Left lobe of liver (tissue), 2 donors: ENCODE measurements around the gene CFAP141. TPM values are rescaled to one million over a fixed set of nuclear protein-coding genes. Genes with fewer than 3 reads are reported as not detected.
A peak's percentile ranks its signal among the peaks of the same experiment; 100 is the strongest.

ENCODE experiments used
- ATAC-seq: fragments of 200-7000 bp; cut with Tn5 transposase; one replicate; pipeline ENCODE4 v1.9.1; 2020; ENCODE audit warnings: mild to moderate bottlenecking, moderate library complexity
- DNase-seq: peaks from one replicate; pipeline ENCODE4 v3.0.0-alpha.2; 2020; ENCODE audit warnings: low spot score
- total RNA-seq: library from RNA; stranded (reverse); gene quantifications from one replicate; pipeline ENCODE4 v1.2.1, GENCODE V29; 2021
- donor health status: DM: no; HTN: no; CAD: no; lungs with moderate emphysema.
- donor health status: DM: no; HTN: yes; CAD: no.

Gene CFAP141
- total RNA-seq, 1 donor from 2014 or later: not detected

DNA sequence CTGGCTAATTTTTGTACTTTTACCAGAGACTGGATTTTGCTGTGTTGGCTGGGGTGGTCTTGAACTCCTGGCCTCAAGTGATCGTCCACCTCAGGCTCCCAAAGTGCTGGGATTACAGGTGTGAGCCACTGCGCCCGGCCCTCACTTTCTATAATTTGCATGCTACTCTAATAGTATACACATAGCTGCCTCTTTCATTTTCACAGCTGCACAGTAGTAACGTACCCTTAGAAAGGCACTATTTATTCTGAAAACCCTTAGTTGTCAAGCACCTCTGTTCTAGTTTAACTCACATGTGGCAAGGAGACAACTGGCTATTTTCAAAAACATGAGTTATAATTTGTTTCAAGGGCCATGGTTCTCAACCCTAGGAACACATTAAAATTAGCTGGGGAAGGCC is 31.5 kb downstream of the CFAP141 start:
- ATAC-seq (no peak), DNase-seq (no peak)

DNA sequence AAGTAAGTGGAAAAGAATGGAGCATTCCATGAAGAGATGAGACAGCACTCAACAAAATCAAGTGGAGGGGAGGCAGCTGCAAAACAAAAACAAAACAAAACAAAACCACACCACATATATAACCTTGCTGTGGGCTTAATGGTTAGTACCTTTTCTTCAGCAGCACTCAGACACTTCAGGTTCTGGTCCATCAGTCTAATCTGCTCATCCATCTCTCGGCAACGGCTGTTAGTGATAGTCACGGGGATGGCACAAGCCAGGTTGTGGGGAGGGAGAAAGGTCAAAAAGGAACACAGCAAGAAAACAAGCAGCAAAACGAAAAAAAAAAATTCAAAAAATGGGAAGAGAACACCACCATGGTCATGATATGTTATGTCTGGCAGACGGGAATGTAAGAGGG is 34.3 kb downstream of the CFAP141 start:
- no peak for DNase-seq
- no peak for ATAC-seq

- ATAC-seq (no peak), DNase-seq (no peak)
Observed at GRCh38 chr1:154171223-154171583, 34.9 kb downstream of the CFAP141 start.

GRCh38 chr1:154170547-154171222 is 35.4 kb downstream of the CFAP141 start:
- DNase-seq (no peak), ATAC-seq (no peak)

DNA sequence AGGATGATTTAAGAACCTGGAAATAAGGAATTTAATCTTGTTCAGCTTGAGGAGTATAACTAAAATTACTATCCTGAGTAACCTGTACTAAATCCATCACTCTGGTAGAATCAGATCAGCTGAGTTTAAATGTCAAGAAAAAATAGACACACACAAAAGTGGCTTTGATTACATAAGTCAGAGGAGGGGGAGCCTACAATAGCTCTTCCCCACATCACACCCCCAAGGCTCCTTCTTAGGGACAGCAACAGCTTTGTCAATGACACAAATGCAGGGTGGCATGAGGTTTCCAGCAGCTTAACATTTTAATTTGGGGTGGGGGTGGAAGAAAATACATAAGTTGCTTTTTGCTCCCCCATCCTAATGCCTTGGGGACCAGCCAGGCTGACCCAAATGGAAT is 38.7 kb downstream of the CFAP141 start:
- no peak for ATAC-seq
- DNase-seq: no peak

- DNase-seq: no peak
- peak; percentile 60 for ATAC-seq
Observed at GRCh38 chr1:154166207-154166606, 39.9 kb downstream of the CFAP141 start.

- no peak for DNase-seq
- ATAC-seq: no peak
Observed at GRCh38 chr1:154159554-154159953, 46.6 kb downstream of the CFAP141 start.

- ATAC-seq: no peak
Observed at GRCh38 chr1:154158307-154159125, 47.6 kb downstream of the CFAP141 start.

GRCh38 chr1:154157520-154158306 is 48.4 kb downstream of the CFAP141 start:
- ATAC-seq (peak; percentile 52), DNase-seq (no peak)

More at GRCh38 chr1:154158307-154159125, 47.6 kb downstream of the CFAP141 start:
- no peak for DNase-seq

GRCh38 chr1:154155251-154155650 is 50.9 kb downstream of the CFAP141 start:
- DNase-seq (no peak), ATAC-seq (no peak)

- no peak for ATAC-seq
- no peak for DNase-seq
Observed at GRCh38 chr1:154154534-154155191, 51.5 kb downstream of the CFAP141 start, which contains the start of gene NUP210L. TSS of gene NUP210L (minus strand) at chr1:154155073.

DNA sequence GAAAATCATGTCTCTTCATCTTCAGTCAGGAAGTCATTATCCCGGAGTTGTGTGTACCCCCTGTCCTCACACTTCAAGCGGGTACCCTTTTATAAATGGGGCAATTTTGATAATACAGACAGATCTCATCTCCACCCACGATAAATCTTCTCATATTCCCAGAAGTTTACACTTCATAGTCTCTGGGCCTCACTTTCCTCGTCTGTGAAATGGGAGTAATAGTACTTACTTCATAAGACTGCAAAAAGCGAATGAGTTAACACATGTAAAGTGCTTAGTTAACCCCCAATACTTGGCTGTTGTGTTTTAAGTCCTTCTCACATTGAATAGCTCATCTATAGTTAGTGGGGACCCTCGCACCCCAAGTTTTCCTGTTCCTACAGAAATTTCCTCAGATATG is 52.1 kb downstream of the CFAP141 start:
- ATAC-seq (no peak), DNase-seq (no peak)

- DNase-seq (no peak), ATAC-seq (peak; percentile 70)
Observed at GRCh38 chr1:154151311-154151710, 54.8 kb downstream of the CFAP141 start.

Other genes starting within 250 kb of the CFAP141 start
- 23.8 TPM for gene CRTC2, start 247.7 kb downstream of the CFAP141 start, total RNA-seq
- gene SLC39A1, start 242.8 kb downstream of the CFAP141 start, total RNA-seq: 38.8 TPM
- gene CREB3L4, start 238.4 kb downstream of the CFAP141 start, total RNA-seq: 9.0 TPM
- gene JTB, start 228.7 kb downstream of the CFAP141 start, total RNA-seq: 97.0 TPM
- 46.3 TPM for gene RAB13, start 220.0 kb downstream of the CFAP141 start, total RNA-seq
- 409 TPM for gene RPS27, start 215.6 kb downstream of the CFAP141 start, total RNA-seq
- 0.10 TPM for gene NUP210L, start 51.3 kb downstream of the CFAP141 start, total RNA-seq
- 92.7 TPM for gene TPM3, start 14.2 kb downstream of the CFAP141 start, total RNA-seq
- 38.0 TPM for gene UBAP2L, start 14.6 kb upstream of the CFAP141 start, total RNA-seq
- 41.6 TPM for gene HAX1, start 66.3 kb upstream of the CFAP141 start, total RNA-seq
- gene AQP10, start 114.8 kb upstream of the CFAP141 start, total RNA-seq: not detected
- gene ATP8B2, start 119.2 kb upstream of the CFAP141 start, total RNA-seq: 4.4 TPM
- gene IL6R, start 199.0 kb upstream of the CFAP141 start, total RNA-seq: 171 TPM